ENCODE measurements around the gene TARBP2.
"Not testable (repeated sequence)": the region's sequence is repeated elsewhere in the genome, so short reads cannot be mapped to it uniquely, and the experiment has no call there.

Gene TARBP2

GRCh38 chr12:53514628-53515290 lies 13.7 kb downstream of the TARBP2 start:
- DNase-seq (ENCODE audit: low read depth), result no peak

- DNase-seq (ENCODE audit: low read depth), result no peak
Observed at GRCh38 chr12:53515291-53515680, 14.2 kb downstream of the TARBP2 start.

- no peak for DNase-seq (ENCODE audit: low read depth)
Observed at GRCh38 chr12:53516758-53517455, 15.8 kb downstream of the TARBP2 start.

- no peak for DNase-seq (ENCODE audit: low read depth)
Observed at GRCh38 chr12:53518381-53518780, 17.3 kb downstream of the TARBP2 start.

- no peak for DNase-seq (ENCODE audit: low read depth)
Observed at GRCh38 chr12:53523131-53523530, 22.0 kb downstream of the TARBP2 start.

- DNase-seq (ENCODE audit: low read depth), result no peak
Observed at GRCh38 chr12:53524476-53524875, 23.4 kb downstream of the TARBP2 start.

GRCh38 chr12:53530061-53530460 lies 29.0 kb downstream of the TARBP2 start:
- DNase-seq (ENCODE audit: low read depth), result no peak

GRCh38 chr12:53530920-53531319 lies 29.8 kb downstream of the TARBP2 start:
- DNase-seq (ENCODE audit: low read depth), result no peak

GRCh38 chr12:53532021-53532420 lies 30.9 kb downstream of the TARBP2 start:
- DNase-seq (ENCODE audit: low read depth), result no peak

- no peak for DNase-seq (ENCODE audit: low read depth)
Observed at GRCh38 chr12:53532524-53533445, 31.7 kb downstream of the TARBP2 start.

- DNase-seq (ENCODE audit: low read depth), result no peak
Observed at GRCh38 chr12:53533471-53533870, 32.4 kb downstream of the TARBP2 start.

- no peak for DNase-seq (ENCODE audit: low read depth)
Observed at GRCh38 chr12:53536962-53537361, 35.9 kb downstream of the TARBP2 start.

GRCh38 chr12:53538209-53538689 lies 37.2 kb downstream of the TARBP2 start:
- DNase-seq (ENCODE audit: low read depth), result peak; percentile 42

GRCh38 chr12:53539526-53539925 lies 38.4 kb downstream of the TARBP2 start:
- no peak for DNase-seq (ENCODE audit: low read depth)

GRCh38 chr12:53543539-53543938 lies 42.5 kb downstream of the TARBP2 start:
- peak; percentile 72 for DNase-seq (ENCODE audit: low read depth)

- not testable (repeated sequence) for DNase-seq (ENCODE audit: low read depth)
Observed at GRCh38 chr12:53548354-53548753, 47.3 kb downstream of the TARBP2 start.

GRCh38 chr12:53550131-53550530 lies 49.0 kb downstream of the TARBP2 start:
- not testable (repeated sequence) for DNase-seq (ENCODE audit: low read depth)

GRCh38 chr12:53550595-53550994 lies 49.5 kb downstream of the TARBP2 start:
- DNase-seq (ENCODE audit: low read depth), result peak; percentile 29

GRCh38 chr12:53551889-53552291 lies 50.8 kb downstream of the TARBP2 start:
- no peak for DNase-seq (ENCODE audit: low read depth)

- no peak for DNase-seq (ENCODE audit: low read depth)
Observed at GRCh38 chr12:53552361-53553327, 51.6 kb downstream of the TARBP2 start.

All from fibroblast of the conjunctiva (primary cell).